D341Med (cell line): Measurements from ENCODE around the gene ANKRD44.

Experiments used
- DNase-seq: peaks from one replicate; pipeline ENCODE4 v3.0.0; 2012; ENCODE audit warnings: low spot score

Gene ANKRD44

DNA sequence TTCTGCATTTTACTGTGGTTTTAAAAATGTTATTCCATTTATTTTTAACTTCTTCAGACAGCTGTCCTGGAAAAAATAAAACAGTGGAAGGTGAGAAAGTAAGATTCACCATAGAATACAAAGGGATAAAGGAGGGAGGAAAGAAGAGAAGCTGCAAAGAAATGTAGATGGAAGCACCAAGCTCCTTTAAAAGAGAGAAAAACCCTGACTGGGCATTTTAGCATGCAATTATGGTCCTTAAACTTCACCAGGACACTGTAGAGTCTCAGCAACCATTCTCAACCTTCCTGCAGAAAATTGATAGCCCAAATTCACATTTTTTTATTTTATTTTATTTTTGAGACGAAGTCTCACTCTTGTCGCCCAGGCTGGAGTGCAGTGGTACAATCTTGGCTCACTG lies 11.6 kb upstream of the ANKRD44 start:
- DNase-seq = no peak

DNA sequence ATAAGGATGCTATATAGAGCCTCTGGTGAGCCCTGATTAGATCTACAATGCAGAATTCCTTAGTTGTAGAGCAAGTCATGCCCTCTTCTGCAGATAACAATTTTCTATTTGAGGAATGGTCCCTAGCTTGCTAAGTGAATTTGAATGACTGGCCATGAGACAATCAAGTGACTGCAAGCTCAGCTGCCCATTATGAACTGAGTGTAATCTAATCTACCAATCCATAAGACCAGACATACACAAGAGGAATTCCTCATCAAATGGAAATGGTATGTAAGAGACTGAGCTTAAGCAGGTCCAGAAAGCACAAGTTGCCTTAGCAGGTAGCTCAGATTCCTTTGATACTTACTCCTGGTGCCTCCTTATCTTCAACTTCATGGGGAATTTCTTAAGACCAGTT lies 4.8 kb upstream of the ANKRD44 start:
- DNase-seq = no peak

DNA sequence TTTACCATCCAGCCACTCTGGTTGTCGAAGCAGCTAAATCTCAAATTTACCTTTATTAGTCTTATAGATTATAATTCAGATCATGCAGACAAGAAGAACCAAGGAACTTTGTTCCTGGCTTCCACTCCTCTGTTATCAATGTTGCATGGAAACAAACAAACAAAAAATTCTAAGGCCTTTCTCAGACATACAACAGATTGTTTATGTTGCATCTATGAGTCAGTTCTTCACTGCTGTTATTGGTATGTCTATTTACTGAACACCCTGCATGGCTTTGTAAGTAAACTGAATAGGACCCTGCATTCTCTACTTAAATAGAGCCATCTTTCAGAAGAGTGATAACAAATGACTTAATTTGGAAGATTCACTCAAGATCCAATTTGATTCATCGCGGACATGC lies 1.6 kb upstream of the ANKRD44 start:
- DNase-seq = no peak

DNA sequence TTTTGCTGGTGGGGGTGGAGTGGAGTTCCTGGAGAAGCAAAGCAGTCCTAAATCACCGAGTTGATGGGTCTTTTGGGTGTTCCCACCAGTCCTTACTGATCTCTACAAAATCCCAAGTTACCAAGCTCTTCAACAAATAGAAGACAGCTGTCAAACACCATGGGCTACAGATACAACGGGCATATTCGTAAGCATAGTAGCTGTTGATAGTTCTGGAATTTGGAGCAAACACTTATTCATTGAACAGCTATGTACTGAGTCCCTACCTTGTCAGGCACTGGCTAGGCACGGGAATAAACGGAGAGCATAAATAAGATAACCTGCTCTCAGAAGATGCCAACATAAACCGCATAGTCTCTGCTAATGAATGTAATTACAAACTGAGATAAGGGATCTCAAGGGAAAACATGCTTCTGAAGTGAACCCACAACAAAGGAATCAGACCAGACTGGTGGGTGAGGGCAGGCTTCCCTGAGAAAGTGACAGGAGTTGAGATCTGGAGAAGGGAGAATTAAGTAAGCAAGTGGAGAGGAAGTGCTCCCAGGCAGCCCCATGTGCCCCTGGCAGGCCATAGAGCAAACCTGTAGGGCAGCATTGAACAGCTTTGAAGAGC lies 947 bp upstream of the ANKRD44 start:
- no peak for DNase-seq

DNA sequence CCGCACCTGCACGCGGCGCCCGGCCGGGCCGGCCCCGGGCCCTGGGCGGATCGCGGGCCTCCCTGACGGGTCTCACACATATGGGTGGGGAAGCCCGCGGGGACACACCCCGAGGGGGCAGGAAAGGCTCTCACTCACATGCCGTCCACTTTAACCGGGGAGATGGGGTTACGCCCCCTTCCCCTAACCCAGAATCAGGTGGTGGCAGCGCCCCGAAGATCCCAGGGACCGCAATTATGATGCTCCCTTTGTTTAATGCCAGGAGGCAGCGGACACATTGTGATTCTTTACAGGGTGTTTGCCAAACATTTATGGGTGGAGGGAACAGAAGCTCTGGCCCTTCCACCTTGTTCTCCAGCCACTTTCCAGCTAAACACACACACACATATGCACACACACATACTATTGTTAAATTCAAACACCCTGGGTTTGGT lies 424 bp upstream of the ANKRD44 start:
- no peak for DNase-seq

DNA sequence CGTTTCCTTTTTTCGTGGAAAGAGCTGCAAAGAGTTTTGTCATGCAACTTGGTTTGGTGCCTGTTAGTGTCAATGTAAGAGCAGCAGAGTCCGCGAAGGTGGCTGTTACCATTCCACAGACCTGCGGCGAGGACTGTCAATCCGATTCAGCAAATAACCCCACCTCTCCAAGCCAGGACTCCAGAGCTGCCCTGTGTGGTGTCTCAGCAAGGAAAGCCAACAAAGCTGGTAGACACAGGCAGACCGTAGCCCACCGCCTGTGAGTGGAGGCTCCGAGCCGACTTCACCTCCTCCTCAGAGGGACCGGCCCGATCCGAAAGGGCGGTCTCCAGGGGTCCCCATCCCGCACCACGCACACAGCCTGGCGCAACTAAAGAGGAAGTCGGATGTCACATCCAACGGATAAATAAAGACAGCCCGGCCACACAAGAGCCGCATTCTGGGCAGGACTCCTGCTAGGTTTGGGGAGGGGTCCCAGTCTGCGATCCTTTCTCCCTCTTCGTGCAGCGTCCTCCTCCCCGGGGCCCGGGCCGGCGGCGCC lies 819 bp downstream of the ANKRD44 start:
- DNase-seq = no peak

DNA sequence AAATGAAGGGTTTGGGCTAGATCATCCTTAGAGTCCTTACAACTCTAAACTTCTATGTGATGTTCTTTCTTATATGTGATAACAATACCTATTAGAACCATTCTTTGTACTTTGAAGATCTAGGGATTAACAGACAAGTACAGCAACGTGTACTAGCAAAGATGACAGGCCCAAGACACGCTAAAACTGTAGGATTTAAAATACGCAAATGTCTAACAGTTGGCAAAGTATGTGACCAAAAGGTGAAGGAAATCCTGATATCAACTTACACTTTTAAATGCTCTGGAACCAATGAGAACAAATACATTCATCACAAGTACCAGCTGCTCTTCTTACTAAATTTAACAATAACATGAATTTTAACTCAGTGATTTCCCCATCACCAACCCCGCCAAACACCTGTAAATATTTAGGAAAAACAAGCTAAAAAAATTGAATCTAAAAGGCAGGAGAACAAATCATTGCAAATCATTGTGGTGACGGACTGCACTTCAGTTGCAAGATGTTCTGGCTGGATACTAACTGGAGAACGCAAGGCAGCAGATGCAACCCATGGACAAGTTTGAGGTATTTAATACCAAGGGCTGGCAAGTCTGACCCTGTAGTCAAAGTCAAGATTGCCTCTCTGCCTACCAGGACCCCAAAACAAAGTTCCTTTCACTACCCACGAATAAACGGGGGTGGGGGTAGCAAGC lies 1.4 kb downstream of the ANKRD44 start:
- DNase-seq = no peak

DNA sequence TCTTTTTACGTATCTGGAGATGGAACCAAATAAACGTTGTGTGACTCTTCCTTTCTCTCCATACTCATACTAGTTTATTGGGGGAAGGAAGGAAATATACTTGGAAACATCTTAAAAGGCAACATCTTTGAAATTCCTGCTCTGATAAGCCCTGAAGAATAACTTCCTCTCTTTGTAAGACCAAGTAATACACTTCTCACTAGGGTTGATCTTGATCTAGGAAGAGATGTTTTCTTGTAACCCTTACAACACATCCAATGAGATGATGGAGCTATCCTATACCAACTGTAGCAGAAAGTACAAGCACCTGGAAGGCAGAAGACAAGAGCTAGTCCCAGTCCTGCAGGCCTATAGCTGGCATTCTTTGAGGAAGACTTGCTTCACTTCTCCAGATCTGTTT lies 2.0 kb downstream of the ANKRD44 start:
- DNase-seq = no peak

DNA sequence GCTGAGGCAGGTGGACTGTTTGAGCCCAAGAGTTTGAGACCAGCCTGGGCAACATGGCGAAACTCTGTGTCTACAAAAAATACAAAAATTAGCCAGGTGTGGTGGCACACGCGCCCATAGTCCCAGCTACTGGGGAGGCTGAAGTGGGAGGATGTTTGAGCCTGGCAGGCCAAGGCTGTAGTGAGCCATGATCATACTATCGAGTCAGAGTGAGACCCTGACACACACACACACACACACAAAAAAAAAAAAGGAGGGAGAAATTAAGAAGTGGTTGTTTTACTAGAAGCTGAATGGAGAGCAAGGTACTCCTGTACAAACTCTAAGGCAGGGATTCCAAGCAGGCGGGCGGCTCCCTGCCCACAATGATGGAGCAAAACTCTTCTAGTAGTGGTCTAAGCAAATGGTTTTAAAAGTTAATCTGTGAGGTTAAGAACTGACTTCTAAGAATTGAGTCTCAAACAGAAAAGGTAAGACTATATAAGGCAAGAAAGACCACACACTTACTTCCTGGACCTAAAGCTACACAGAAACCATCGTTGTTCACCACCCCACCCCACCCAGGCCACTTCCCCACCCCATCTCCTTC lies 2.6 kb downstream of the ANKRD44 start:
- DNase-seq = no peak

DNA sequence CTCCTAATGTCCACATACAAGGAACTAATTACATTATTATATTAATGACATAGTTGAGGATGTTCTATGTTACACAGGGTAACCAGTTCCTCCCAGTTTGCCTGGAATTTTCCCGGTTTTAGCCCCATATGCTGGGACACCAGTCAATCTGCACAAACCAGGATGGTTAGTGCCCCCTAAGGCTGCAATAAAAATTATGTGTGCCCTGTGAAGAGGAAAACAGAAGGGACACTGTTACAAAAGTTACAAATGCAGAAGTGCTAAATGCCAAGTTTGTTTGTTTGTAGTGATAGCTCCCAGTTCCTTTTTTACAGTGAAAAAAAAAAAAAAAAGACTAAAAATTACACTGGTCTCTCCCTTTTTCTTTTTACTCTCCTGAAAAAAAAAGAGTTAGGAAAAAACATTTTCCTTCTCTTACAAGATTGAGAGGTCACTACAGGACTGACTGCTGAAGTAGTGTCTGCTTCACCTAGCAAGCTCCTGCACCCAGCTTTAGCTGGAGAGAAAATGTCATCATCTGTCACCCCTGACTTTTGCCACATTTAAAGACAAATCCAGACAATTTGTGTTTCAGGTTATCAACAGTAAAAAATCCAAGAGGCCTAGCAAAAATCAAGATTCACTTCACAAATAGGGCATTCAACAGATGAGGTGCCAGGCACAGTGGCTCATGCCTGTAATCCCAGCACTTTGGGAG lies 3.2 kb downstream of the ANKRD44 start:
- no peak for DNase-seq

DNA sequence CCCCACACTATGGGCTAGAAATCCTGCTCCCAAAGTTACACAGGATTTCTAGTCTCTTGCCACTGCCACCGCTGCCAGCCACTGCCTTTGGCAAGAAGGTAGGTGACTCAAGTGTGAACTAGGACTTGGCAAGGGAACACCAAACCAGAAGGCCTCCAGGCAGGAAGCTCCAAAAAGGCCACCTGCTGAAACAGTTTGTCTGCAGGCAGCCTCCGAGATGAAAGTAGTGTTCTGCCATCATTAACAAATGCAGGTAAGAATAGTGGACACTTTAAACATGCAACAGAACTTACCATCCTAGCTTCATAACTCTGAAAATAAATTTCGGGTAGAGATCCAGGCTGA lies 3.9 kb downstream of the ANKRD44 start:
- no peak for DNase-seq

DNA sequence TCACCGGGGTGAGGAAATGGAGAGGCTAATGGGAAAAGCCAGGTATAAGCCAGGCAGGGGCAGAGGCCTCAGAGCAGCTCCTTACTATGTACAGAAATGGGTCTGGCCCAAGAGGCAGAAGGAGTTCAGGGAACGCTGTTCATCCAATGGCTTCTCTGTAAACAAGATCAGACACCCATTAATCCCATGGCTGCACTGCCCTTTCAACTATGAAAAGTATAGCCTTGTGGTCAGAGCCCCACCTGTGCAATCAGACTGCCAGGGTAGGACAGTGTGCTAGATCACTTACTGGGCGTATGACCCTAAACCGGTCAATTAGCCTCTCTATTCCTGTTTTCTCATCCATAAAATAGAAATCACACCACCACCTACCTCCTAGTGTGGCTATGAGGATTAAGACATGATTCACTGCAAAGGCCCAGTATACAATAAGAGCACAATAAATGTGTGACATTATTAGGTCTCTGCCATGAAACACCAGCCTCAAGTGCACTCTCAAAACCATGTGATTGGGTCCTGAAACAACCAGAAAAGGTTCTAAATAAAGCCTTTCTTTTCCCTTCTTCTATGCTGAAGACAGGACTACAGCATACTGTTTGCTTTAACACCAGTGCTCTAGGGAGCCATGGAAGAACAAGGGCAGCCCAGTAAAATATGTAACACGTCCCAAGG lies 4.4 kb downstream of the ANKRD44 start:
- no peak for DNase-seq

DNA sequence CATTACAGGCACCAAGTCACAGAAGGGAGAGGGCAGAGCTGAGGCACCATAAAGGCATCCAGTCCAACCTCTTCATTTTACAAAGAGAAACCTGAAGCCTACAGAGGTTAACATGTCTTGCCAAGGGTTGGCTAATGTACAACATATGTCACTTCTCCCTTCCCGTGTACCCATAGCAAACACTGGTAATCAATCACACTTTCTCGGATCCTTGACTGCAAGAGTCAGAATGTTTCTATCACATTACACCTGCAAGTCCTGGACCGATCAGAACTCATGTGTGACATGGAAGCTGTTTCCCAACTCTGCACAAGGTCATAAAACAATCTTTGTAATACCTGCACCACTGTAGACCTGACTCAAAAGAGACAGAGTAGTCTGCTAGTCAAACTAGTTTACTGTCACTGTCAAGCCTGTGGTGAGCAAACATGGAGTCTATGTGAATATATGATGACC lies 6.0 kb downstream of the ANKRD44 start:
- DNase-seq = no peak

DNA sequence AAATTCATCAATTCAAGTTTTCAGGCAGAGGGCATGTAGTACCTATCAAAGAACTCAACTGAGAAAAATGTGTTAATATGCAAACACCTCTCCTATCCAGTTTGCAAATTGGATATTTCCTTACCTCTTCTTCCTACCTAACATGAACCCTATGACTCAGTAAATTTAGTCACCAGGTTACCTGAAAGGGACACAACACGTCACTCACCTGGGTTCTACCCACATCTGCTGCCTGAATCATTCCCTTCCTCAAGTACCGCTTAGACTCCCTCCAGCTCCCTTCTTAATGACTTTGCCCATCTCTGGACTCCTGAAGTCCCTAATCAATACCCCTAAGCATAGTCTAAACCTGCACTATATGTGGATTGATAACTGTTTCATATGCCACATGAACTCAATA lies 10.4 kb downstream of the ANKRD44 start:
- no peak for DNase-seq

DNA sequence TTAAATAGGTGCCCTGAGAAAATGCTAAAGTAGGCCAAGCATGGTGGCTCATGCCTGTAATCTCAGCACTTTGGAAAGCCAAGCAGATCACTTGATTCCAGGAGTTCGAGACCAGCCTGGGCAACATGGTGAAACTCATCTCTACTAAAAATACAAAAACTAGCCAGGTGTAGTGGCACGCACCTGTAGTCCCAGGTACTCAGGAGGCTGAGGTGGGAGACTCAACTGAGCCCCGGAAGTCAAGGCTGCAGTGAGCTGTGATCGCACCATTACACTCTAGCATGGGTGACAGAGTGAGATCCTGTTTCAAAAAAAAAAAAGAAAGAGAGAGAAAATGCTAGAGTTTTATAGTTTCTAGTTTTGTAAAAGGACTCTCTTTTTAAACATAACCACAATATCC lies 12.0 kb downstream of the ANKRD44 start:
- no peak for DNase-seq

DNA sequence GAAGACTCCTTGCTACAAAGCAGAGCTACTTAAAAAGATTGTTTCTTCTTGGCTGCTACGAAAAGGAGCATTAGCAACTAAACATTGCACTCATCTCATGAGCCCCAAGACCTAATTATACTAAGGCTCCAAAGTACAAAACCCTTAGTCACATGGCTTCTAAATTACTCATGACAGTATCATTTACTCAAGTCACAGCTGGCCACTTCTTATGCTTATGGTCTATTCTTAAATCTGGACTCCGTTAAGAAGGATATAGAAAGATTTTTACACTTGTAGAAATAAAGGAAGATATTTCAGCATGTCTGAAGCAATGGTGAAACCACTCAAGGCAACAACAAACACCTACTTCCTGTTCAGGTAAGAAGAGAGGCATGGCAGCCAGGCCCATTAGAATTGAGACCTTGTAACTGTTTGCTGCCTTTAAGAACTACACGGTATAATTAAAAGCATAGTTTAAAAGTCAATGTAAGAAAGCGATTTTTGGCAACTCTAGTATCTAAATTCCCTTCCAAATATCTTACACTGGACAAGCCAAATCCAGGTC lies 12.7 kb downstream of the ANKRD44 start:
- no peak for DNase-seq

DNA sequence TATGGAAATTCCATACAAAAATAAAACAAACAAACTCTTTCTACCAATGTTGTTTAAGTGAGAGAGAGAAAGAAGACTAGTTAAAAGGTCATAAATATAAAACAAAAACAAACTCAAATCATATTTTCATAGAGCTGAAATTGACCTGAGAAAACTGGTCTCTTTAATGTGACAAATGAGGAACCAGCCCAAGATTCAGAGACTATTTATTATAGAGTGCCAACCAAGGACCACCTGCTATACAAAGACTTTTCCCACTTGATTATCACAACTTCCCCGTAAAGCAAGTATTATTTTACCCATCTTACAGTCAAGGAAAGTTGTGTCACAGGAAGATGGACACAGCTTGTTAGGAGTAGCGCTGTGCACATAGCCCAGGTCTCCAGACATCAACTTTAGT lies 13.3 kb downstream of the ANKRD44 start:
- DNase-seq = no peak

DNA sequence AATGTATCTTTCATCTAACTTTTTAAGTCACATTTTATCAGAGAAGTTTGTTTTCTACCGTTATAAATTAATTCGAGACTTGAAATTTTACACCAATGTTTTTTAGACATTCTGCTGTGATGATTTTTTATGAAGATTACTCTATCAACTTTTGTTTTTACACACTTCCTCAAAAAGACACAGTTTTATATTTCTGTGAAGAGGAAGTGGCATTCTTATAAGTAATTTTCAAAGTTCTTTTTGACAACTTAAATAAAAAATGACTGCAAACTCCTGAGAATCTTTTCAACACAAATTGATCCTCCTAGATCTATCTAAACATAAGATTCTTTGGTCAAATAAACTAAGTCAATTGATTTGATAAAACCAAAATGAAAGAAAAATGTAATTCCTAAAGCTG lies 13.7 kb downstream of the ANKRD44 start:
- DNase-seq = no peak

DNA sequence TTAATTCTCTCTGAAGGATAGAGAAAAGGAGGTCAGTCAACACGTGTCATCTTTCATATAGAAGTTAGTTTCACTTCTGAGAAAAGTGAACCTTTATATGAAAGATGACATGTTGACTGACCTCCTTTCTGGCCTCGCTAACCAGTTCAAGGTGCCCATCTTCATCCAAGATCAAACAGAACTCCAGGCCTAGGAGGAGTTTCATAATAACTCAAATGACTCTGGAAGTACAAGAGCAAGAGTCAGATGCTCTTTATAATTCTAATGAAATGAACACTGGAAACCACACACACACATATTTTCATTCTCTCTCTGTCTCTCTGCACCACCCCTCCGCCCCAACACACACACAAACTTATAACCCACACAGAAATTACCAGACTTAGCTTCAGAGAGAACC lies 16.3 kb downstream of the ANKRD44 start:
- no peak for DNase-seq

DNA sequence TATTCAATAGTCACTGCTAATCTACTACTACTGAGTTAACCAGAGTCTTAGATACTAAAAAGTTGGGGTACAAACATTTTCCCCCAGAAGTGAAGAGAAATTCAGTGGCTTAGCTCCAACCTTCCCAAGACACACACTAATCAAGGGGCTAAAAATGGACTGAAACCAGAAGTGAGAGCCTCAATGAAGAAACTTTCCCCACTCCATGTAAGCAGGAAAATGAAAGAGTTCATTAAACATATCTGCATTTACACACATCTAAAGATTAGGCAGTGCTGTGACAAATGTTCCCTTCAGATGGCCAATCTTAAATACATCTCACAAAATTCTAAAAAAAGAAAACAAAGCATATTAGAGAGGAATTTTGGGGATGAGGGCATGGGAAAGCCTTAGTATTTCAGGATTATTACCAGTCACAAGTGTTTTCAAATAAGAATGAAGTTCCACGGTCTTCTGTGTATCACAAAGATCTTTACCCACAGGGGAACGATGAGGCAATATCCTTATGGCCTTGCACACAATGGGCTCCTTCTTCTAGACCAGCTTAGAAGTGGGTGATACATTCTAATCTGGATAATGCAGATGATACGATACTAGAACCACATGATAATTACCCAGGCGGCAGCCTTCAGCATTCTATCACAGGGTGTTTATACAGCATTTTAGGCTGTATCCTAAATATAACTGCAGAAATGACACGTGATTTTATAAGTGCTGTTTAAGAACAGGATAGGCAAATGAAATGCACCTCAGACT lies 17.1 kb downstream of the ANKRD44 start:
- no peak for DNase-seq

DNA sequence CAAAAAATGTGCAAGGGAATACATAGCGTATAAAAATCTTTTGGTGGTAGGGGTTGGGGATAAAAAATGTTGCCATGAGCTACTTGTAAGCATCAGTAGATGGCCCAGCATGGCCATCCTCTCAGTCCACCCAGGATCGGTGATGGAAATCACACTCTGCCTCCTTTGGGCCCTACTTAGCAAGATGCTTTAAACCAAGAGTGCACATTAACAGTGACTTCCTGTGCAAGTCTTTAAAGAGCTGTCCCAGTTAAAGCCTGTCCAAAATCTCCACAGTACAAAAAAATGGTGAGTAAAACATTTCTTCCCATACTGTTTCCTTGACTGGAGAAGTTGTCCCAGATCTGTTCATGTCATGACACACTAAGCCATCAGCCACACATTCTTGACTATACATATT lies 18.0 kb downstream of the ANKRD44 start:
- DNase-seq = no peak
